OCI-LY1 (cell line): ENCODE measurements around the gene ALAD.
"Not testable (repeated sequence)": the region's sequence is repeated elsewhere in the genome, so short reads cannot be mapped to it uniquely, and the experiment has no call there.

ENCODE experiments used
- EZH2 ChIP-seq: fragments of 200-600 bp; sonication (generic), shearing (Covaris generic); IDR thresholded peaks from 2 replicates; pipeline ENCODE4 v1.8.0; 2017; ENCODE audit warnings: borderline replicate concordance, mixed run types, mild to moderate bottlenecking, antibody characterized with exemption, low read length, moderate library complexity, mixed read lengths
- TF ChIP-seq, protein P1 (sequence below): fragments of 200-600 bp; sonication (generic), shearing (Covaris generic); IDR thresholded peaks from 2 replicates; pipeline ENCODE4 v1.5.1; 2017; ENCODE audit warnings: mild to moderate bottlenecking, antibody characterized with exemption, low read length, moderate library complexity, mixed read lengths

DNA sequence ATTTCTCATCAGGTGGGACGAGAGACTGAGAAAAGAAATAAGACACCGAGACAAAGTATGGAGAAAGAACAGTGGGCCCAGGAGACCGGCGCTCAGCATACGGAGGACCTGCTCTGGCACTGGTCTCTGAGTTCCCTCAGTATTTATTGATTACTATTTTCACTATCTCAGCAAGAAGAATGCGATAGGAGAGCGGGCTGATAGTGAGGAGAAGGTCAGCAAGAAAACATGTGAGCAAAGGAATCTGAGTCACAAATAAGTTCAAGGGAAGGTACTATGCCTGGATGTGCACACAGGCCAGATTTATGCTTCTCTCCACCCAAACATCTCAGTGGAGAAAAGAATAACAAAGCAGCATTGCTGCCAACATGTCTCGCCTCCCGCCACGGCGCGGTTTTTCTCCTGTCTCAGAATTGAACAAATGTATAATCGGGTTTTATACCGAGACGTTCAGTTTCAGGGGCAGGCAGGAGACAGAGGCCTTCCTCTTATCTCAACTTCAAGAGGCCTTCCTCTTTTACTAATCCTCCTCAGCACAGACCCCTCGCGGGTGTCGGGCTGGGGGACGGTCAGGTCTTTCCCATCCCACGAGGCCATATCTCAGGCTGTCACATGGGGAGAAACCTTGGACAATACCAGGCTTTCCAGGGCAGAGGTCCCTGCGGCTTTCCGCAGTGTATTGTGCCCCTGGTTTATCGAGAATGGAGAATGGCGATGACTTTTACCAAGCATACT is 21.8 kb downstream of the ALAD start:
- TF ChIP-seq, protein P1, sequence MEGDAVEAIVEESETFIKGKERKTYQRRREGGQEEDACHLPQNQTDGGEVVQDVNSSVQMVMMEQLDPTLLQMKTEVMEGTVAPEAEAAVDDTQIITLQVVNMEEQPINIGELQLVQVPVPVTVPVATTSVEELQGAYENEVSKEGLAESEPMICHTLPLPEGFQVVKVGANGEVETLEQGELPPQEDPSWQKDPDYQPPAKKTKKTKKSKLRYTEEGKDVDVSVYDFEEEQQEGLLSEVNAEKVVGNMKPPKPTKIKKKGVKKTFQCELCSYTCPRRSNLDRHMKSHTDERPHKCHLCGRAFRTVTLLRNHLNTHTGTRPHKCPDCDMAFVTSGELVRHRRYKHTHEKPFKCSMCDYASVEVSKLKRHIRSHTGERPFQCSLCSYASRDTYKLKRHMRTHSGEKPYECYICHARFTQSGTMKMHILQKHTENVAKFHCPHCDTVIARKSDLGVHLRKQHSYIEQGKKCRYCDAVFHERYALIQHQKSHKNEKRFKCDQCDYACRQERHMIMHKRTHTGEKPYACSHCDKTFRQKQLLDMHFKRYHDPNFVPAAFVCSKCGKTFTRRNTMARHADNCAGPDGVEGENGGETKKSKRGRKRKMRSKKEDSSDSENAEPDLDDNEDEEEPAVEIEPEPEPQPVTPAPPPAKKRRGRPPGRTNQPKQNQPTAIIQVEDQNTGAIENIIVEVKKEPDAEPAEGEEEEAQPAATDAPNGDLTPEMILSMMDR = not testable (repeated sequence)
- TF ChIP-seq EZH2 = not testable (repeated sequence)
